ENCODE results near the gene ATP9A. TPM values are rescaled to one million over a fixed set of nuclear protein-coding genes. Genes with fewer than 3 reads are reported as not detected.
"Not testable (repeated sequence)": the region's sequence is repeated elsewhere in the genome, so short reads cannot be mapped to it uniquely, and the experiment has no call there.

Gene ATP9A
- total RNA-seq, 1 donor from 2014 or later, result 19.3 TPM

DNA sequence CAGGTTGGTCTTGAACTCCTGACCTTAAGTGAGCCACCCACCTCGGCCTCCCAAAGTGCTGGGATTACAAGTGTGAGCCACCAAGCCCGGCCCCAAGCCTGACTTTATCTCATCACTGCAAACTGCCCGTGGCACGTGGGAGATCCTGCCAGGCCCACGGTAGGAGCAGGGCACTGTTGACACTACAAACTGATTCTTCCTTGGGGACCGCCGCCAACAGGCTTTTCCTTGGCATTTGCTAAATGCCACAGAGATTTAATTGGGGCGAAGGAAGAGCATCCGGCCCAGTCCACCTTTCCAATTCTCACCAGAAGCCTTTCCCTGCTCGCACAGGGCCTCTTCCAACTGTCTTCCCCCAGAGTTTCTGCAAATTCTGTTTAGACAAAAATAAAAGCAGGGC lies 11.0 kb downstream of the ATP9A start:
- no peak for DNase-seq (ENCODE audit: low spot score)

DNA sequence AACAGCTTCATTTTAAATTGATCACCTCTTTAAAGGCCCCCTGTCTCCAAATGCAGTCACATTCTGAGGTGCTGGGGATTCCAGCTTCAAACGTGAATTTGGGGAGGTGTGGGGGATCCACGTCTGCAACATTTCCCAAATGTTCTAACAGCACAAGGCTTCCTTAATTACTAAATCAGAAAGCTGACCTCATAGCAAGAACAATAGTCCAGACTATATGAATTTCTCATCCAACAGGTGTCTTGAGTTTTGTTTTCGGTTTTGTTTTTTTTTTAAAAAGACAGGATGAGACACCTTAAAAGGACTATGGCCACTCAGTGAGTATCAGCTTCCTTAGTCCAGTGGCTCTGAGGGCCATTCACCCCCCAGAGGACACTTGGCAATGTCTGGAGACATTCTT lies 11.5 kb downstream of the ATP9A start:
- no peak for DNase-seq (ENCODE audit: low spot score)

GRCh38 chr20:51753220-51753619 lies 15.0 kb downstream of the ATP9A start:
- not testable (repeated sequence) for DNase-seq (ENCODE audit: low spot score)

DNA sequence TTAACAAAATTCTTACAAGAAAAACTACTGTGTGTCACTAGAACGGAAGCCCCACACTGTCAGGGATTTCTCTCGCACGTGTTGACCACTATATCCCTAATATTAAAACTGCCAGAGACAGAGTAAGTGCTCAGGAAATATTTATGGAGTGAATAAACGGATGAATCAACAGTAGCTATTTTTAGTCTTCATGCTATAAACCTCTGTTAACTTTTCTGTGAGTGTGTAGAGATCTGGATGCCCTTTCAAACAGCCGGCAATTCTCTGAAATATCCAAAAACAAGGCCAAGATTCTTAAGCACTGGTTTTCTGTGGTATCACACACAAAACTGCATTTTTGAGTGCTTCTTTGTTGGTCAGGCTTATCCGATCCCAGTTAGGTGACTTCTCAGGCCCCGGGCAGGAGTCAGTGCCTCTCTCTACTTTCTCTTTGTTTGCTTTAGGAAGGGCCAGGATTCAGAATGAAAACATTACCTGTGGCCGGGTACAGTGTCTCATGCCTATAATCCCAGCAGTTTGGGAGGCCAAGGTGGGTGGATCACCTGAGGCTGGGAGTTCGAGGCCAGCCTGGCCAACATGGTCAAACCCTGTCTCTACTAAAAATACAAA lies 15.7 kb downstream of the ATP9A start:
- DNase-seq (ENCODE audit: low spot score), result peak; percentile 86

DNA sequence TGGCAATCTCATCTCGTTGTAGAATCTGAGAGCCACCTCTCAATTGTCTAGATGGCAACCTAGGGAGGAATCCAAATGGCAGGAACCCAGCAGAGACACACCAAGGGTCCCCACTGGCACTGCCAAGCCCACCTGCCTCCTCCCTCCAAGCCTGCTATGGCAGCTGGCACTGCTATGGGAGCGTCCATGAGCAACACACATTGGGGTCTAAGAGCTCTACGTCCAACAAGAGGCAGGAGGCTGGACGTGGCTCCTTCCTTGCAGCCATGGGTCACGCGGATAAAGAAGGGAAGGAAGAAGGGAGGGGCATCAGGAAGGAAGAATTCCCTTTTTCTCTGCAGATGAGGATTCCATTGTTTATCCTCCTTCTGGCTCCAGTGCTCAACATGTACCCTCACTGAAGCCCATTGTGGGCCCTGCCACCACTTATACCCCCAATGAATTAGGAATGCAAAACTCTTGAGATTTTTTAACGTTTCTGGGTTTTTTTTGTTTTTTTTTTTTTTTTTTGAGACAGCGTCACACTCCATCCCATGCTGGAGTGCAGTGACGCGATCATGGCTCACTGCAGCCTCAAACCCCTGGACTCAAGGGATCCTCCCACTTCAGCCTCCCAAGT lies 17.3 kb downstream of the ATP9A start:
- no peak for DNase-seq (ENCODE audit: low spot score)

- DNase-seq (ENCODE audit: low spot score), result peak; percentile 14
Observed at GRCh38 chr20:51750037-51750769, 18.0 kb downstream of the ATP9A start.

GRCh38 chr20:51749674-51750036 lies 18.5 kb downstream of the ATP9A start:
- peak; percentile 81 for DNase-seq (ENCODE audit: low spot score)

GRCh38 chr20:51747182-51747911 lies 20.8 kb downstream of the ATP9A start:
- DNase-seq (ENCODE audit: low spot score), result no peak

GRCh38 chr20:51745804-51746203 lies 22.4 kb downstream of the ATP9A start:
- DNase-seq (ENCODE audit: low spot score), result no peak

DNA sequence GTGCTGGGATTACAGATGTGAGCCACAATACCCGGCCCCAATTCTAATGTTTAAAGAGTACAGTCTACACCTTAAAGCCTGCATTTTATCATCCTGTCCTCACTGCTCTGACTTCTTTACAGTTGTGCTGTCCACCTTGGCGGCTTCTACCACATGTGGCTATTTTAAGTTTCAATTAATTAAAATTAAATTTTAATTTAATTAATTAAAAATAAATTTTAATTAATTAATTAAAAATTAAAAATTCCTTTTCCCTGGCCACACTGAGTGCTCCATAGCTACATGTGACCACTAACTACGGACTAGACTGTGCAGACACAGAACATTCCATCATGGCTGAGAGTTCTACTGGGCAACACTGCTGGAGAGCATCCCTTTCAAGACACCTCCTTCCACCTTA lies 27.4 kb downstream of the ATP9A start:
- no peak for DNase-seq (ENCODE audit: low spot score)

DNA sequence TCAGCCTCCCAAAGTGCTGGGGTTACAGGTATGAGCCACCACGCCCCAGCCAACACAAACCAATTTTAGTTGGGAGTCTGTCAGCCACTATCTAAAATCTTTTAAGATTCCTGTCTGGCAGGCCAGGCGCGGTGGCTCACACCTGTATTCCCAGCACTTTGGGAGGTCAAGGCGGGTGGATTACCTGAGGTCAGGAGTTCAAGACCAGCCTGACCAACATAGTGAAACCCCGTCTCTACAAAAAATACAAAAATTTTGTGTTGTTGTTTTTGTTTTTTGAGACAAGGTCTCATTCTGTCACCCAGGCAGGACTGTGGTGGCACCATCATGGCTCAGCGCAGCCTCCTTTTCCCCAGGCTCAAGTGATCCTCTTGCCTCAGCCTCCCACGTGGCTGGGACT lies 27.9 kb downstream of the ATP9A start:
- not testable (repeated sequence) for DNase-seq (ENCODE audit: low spot score)

DNA sequence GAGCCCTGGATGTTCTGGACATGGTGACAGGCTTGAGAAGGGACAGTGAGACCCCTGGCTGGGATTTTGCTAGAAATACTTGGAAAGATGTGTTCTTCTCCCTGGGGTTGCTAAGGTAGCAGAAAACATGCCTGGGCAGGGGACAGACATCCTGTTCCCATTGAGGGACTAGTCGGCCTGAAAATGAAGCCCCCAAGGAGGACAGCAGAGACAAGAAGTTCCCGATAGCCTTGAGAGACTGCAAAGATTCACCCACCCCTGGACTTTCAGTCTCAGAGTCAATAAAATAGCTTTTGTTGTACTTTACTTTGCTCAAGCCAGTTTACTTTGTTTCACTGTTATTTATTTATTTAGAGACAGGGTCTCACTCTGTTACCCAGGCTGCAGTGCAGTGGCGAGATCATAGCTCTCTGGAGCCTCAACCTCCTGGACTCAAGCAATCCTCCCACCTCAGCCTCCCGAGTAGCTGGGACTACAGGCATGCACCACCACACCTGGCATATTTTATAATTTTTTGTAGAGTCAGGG lies 28.4 kb downstream of the ATP9A start:
- DNase-seq (ENCODE audit: low spot score), result no peak

DNA sequence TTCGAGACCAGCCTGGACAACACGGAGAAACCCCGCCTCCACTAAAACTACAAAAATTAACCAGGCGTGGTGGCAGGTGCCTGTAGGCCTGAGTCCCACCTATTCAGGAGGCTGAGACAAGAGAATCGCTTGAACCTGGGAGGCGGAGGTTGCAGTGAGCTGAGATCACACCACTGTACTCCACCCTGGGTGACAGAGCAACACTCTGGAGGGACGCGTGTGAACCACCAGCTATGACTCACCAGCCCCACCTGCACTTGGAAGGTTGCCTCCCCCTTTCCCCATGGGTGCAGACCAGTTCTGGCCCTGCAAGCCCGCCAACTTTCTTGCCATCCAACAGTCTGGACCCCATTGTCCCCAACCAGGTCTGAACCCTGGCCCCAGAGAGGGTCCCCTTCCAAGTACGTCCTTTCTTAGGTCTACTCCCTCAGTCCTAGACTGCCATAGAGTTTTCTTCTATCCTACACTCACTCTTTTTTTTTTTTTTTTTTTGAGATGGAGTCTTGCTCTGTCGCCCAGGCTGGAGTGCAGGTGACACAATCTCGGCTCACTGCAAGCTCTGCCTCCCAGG lies 29.2 kb downstream of the ATP9A start:
- DNase-seq (ENCODE audit: low spot score), result no peak

DNA sequence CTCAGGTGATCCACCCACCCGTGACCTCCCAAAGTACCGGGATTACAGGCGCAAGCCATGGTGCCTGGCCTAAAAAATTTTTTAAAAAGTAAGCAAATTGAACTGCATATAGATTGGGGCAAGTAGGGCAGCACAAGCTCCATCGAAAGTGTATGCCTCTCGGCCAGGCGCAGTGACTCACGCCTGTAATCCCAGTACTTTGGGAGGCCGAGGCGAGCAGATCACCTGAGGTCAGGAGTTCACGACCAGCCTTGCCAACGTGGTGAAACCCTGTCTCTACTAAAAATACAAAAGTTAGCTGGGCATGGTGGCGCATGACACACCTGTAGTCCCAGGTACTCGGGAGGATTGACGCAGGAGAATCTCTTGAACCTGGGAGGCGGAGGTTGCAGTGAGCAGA lies 29.9 kb downstream of the ATP9A start:
- DNase-seq (ENCODE audit: low spot score), result not testable (repeated sequence)

GRCh38 chr20:51736947-51737346 lies 31.2 kb downstream of the ATP9A start:
- DNase-seq (ENCODE audit: low spot score), result no peak

DNA sequence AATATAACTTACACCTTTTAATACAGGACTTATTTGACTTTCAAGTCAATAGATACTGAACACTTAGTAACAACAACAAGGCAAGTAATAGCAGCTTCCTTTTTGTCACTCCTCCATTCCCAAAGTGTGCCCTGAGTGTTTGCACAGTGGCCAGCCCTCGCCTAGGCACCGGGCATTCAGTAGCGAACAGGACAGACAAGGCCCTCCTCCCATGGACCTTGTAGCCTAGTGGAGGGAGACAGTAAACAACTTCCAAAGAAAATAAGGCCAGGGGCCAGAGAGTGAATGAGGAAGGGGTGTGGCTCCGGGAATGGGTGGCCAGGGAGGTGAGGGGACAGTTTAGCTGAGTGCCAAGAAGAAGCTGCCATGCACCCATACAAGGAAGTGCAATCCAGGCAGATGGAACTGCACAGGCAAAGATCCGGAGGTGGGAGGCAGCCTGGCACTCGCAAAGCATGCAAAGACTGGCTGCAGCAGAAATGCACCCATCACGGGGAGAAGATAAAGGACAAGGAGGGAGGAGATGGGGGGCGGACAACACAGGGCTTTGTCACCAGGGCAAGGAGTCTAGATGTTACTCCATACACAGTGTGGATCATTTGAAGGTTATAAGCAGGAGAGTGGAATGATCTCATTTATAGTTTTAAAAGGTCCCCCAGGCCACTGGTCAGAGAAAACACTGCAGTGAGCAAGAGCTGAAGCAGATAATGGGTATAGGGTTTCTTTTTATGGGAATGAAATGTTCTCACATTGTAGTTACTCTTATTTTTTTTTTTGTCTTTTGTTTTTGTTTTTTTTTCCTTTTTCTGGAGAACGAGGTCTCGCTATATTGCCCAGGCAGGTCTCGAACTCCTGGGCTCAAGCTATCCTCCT lies 32.2 kb downstream of the ATP9A start:
- no peak for DNase-seq (ENCODE audit: low spot score)

DNA sequence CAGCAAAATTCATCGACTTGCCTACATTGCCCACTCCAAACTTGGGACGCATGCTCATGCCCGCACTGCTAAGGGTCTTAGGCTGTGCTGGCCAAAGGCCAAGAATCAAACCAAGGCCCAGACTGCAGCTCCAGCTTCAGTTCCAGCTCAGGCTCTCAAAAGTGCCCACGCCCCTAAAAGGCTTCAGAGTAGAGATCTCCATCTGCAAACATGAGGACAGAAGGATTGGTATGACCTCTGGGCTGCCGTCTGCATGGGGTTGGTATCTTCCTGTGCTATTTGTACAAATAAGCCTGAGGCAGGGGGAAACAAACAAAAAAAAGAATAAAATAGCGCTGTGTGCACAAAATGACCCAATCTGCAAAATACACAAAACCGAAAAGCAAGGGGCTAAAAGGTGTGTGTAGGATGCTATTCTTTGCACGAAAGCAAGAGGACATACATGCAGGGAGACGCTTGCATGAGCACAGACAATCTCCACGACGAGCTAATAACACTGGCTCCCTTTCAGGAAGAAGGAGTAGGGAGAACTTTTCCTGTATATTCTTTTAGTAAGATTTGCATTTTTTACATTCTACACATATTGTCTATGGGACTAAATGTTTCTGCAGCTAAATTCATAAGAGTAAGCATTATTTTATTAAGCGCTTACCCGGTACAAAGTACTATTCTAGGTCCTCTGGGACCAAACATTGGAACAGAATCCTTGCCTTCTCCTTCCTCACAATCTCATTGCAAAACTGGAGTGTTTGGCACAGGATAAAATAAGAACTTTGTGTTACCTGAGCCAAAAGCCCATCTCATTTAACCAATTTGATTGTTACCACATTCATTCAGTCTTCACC lies 33.1 kb downstream of the ATP9A start:
- DNase-seq (ENCODE audit: low spot score), result no peak

DNA sequence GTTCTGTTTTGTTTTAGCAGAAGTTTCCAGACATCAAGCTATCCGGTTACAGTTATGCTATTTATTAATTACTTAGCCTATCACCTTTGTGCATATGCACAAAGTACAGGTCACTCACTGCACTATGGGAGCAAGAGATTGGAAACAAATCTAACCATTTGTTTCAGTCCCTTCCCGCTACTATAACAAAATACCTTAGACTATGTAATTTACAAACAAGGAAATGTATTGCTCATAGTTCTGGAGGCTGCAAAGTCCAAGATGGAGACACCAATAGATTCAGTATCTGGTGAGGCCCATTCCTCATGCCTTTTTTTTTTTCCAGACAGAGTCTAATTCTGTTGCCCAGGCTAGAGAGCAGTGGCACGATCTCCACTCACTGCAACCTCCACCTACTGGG lies 35.1 kb downstream of the ATP9A start:
- DNase-seq (ENCODE audit: low spot score), result no peak

DNA sequence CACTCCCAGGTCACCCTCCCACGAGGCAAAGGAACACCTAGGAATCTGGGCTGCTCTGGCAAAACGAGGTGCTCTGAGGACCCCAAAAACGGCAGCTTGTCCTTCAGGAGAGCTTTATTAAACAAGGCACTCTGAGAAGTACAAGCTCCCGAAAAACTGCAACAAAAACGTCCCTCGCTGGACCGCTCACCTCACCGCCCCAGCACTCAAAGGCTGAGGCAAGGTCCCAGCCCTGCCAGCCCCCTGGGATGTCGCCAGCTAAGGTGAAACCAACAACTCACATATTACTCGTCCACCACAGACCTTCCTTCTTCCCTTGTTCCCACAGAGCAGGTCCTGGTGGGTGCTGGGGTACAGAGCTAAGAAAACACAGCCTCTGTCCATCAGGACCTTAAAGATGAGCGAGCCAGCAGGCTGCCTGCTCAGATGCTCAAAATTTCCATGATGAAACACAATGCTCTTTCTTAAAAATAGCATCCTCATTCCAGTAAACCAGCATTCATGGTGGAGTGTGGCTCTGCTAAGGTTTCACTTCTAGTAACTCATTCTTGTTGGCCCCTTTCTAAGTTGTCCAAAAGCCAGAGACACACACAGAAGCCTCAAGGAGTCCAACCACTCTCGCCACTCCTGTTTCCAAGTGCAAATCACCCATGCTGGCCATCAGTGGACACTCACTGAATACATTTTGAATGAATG lies 35.9 kb downstream of the ATP9A start:
- peak; percentile 45 for DNase-seq (ENCODE audit: low spot score)

Data from umbilical cord (tissue), 2 donors.